Measurements from ENCODE around the gene PSMC5.

Gene PSMC5

DNA sequence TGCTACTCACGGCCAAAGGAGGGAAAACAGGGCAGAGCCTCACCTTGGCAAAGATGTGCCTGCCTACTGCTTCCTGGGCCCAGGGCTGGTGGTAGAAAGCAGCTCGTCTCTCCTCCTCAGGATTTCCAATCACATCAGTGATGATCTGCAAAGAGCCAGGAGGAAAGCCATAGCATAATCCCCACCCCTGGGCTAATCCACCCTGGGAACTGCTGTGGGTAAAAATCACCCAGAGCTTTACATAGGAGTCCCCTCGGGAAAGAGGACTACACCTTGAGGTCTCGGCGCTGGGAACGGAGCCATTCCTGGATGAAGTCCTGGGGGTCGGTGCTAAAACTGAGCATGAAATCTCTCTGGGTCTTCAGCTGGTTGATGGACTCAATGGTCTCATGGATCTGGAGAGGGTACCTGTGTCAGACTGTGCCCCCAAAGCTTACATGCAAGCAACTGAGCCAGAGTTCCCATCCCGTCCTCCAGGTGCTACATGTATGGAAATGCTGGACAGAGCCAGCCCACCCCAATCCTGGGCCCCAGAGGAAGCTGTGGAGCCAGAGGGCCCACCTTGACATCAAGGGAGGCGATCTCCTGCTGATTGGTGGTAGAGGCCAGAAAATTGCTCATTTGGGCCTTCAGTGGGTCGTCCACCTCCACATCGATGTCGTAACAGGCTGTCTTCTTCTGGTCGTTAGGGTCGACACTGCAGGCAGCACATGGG is 6.0 kb downstream of the PSMC5 start:
- Histone ChIP-seq H3K9ac (ENCODE audit: low read length) (no peak overlapping the region), H3K9me3 (ENCODE audit: control insufficient read depth, low read depth, low read length) (no peaks in the 10 kb centered on the region), H3K4me1 (ENCODE audit: control insufficient read depth, low read depth, low read length) (peaks cover 4% of the 10 kb centered on the region)

DNA sequence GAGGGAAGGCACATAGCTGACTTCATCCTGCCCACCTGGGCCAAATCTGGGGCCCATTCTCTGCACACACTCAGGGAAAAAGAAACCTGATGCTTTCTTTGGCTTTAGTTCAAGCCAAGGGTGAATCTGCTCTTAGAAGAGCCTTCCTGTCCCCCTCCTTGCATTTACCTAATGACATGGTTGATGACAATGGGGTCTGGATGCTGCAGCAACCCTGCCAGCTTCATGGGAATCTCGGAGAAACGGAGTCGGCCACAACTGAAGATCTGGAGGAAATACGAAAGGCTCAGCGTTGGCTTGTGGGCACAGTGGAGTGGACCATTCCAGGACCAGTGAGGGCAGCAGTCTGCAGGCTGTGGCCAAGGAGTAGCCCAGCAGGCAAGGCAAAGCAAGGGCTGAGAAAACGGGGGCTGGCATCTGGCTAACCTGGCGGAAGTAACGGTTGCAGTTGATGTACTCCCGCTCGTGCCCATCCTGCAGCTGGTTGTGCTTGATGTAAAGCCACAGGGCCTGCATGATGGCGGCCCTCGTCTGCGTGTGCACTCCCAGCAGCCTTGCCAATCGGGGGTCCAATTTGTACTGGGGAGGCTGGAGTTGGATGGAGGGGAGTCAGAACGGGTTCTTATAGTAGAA is 6.6 kb downstream of the PSMC5 start:
- Histone ChIP-seq H3K9me3 (ENCODE audit: control insufficient read depth, low read depth, low read length) (no peaks in the 10 kb centered on the region), H3K9ac (ENCODE audit: low read length) (no peak overlapping the region), H3K36me3 (ENCODE audit: control insufficient read depth, low read depth, low read length) (peaks cover 61% of the 10 kb centered on the region), H3K27me3 (ENCODE audit: control insufficient read depth, insufficient read depth, low read length) (no peaks in the 10 kb centered on the region), H3K4me3 (ENCODE audit: low read length) (no peak overlapping the region), H3K4me1 (ENCODE audit: control insufficient read depth, low read depth, low read length) (peaks cover 6% of the 10 kb centered on the region), H3K27ac (ENCODE audit: low read length) (no peak overlapping the region)

More for the DNA sequence above, 6.0 kb downstream of the PSMC5 start:
- H3K27me3 ChIP-seq (ENCODE audit: control insufficient read depth, insufficient read depth, low read length): no peaks in the 10 kb centered on the region
- peaks cover 63% of the 10 kb centered on the region for H3K36me3 ChIP-seq (ENCODE audit: control insufficient read depth, low read depth, low read length)
- no peak overlapping the region for H3K27ac ChIP-seq (ENCODE audit: low read length)
- no peak overlapping the region for H3K4me3 ChIP-seq (ENCODE audit: low read length)

DNA sequence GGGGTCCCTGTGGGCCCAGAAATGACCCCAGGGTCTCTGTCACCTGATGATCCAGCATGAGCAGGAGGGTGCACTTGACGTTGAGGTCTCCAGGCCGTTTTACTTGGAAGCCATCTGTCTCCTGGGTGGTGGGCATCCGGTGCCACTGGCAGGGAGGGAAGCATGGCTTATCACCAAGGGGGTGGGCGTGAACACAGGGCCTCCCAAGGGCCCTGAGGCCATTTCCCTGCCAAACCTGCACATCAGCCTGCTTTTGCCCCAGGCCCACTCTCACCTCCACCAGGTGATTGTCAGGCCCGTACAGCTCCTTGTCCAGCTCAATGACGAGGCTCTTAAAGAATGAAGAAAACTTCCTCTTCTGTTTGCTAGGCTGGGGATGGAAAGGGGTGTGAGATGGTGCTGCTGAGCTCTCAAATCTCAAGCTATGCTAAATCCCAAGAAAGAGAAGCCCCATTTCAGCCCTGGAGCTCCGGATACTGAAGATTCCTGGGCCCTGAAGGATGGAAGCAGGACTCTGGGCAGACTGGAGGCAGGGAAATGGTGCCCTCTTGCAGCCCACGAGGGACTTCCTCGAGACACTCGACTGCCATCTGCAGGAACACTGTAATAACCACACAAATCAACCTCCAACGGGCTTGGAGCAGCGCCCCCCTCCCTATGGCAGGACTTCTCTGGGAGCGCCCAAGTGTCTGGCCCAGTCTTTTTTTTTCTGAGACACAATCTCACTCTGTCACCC is 7.4 kb downstream of the PSMC5 start:
- H3K9me3 ChIP-seq (ENCODE audit: control insufficient read depth, low read depth, low read length): no peaks in the 10 kb centered on the region
- no peak overlapping the region for H3K4me3 ChIP-seq (ENCODE audit: low read length)
- peaks cover 13% of the 10 kb centered on the region for H3K4me1 ChIP-seq (ENCODE audit: control insufficient read depth, low read depth, low read length)
- no peak overlapping the region for H3K27ac ChIP-seq (ENCODE audit: low read length)
- peaks cover 53% of the 10 kb centered on the region for H3K36me3 ChIP-seq (ENCODE audit: control insufficient read depth, low read depth, low read length)
- no peaks in the 10 kb centered on the region for H3K27me3 ChIP-seq (ENCODE audit: control insufficient read depth, insufficient read depth, low read length)
- H3K9ac ChIP-seq (ENCODE audit: low read length): no peak overlapping the region

DNA sequence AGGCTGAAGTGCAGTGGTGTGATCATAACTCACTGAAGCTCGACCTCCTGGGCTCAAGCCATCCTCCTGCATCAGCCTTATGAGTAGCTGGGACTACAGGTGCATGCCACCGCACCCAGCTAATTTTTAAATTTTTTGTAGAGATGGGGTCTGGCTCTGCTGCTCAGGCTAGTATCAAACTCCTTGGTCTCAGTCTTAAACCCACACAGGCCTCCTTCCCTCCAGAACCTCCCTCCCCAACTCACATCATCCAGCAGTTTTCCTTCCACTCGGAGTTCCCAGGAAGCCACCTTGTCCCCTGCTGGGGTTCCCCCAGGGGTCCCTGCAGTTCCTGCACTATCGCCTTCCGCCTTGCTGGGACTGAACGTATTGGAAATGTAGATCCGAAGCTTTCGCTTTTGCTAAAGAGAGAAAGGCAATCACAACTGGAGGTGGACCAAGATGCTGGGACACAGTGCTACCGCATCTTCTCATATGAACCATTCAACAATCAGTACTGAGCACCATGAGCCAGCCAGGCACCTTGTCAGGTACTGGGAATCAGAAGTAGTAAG is 8.0 kb downstream of the PSMC5 start:
- Histone ChIP-seq H3K4me3 (ENCODE audit: low read length) (no peak overlapping the region), H3K9me3 (ENCODE audit: control insufficient read depth, low read depth, low read length) (no peaks in the 10 kb centered on the region), H3K36me3 (ENCODE audit: control insufficient read depth, low read depth, low read length) (peaks cover 47% of the 10 kb centered on the region), H3K9ac (ENCODE audit: low read length) (no peak overlapping the region), H3K4me1 (ENCODE audit: control insufficient read depth, low read depth, low read length) (peaks cover 13% of the 10 kb centered on the region), H3K27me3 (ENCODE audit: control insufficient read depth, insufficient read depth, low read length) (no peaks in the 10 kb centered on the region), H3K27ac (ENCODE audit: low read length) (no peak overlapping the region)

DNA sequence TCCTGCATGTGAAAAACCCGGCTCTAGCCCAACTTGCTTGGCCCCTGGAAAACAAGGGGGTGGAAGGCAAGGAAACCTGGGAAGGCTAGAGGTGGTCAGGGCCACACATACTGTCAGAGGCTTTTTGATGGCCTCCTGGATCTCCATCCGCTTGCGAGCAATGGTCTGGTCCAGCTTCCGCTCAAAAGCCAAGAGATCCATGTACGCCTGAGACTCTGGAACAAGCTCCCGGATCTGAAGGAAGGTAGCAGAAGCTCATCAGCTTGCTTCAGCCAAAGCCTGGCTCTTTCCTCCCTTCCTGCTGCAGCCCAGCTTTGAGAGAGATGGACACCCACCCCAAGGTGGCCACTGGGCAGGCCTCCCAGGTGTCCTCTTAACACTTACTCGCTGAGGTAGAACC is 9.6 kb downstream of the PSMC5 start:
- H3K4me3 ChIP-seq (ENCODE audit: low read length): no peak overlapping the region
- no peak overlapping the region for H3K9ac ChIP-seq (ENCODE audit: low read length)
- no peak overlapping the region for H3K27ac ChIP-seq (ENCODE audit: low read length)
- H3K4me1 ChIP-seq (ENCODE audit: control insufficient read depth, low read depth, low read length): peaks cover 22% of the 10 kb centered on the region
- H3K9me3 ChIP-seq (ENCODE audit: control insufficient read depth, low read depth, low read length): no peaks in the 10 kb centered on the region
- H3K36me3 ChIP-seq (ENCODE audit: control insufficient read depth, low read depth, low read length): peaks cover 31% of the 10 kb centered on the region
- no peaks in the 10 kb centered on the region for H3K27me3 ChIP-seq (ENCODE audit: control insufficient read depth, insufficient read depth, low read length)

DNA sequence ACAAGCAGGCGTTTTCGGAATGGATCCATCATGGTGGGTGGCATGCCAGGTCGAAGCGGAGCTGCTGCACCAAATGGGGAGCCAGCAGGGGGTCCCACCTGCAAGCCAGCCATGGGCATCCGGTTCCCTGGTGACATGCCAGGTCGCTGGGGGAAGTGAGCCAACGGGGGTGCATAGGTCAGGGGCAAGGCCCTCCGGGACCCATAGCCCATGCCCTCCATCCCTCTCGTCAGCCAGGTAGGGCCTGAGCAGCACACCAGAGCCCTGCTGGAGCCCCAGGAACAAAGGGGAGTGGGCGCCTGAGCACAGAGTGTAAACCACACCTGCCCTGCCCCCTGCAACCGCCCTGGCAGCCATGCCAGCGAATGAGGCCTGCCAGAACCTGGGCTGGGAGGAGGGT is 10.2 kb downstream of the PSMC5 start:
- Histone ChIP-seq H3K9me3 (ENCODE audit: control insufficient read depth, low read depth, low read length) (no peaks in the 10 kb centered on the region), H3K4me3 (ENCODE audit: low read length) (no peak overlapping the region), H3K27me3 (ENCODE audit: control insufficient read depth, insufficient read depth, low read length) (no peaks in the 10 kb centered on the region), H3K27ac (ENCODE audit: low read length) (no peak overlapping the region), H3K36me3 (ENCODE audit: control insufficient read depth, low read depth, low read length) (peaks cover 25% of the 10 kb centered on the region), H3K9ac (ENCODE audit: low read length) (no peak overlapping the region), H3K4me1 (ENCODE audit: control insufficient read depth, low read depth, low read length) (peaks cover 22% of the 10 kb centered on the region)

DNA sequence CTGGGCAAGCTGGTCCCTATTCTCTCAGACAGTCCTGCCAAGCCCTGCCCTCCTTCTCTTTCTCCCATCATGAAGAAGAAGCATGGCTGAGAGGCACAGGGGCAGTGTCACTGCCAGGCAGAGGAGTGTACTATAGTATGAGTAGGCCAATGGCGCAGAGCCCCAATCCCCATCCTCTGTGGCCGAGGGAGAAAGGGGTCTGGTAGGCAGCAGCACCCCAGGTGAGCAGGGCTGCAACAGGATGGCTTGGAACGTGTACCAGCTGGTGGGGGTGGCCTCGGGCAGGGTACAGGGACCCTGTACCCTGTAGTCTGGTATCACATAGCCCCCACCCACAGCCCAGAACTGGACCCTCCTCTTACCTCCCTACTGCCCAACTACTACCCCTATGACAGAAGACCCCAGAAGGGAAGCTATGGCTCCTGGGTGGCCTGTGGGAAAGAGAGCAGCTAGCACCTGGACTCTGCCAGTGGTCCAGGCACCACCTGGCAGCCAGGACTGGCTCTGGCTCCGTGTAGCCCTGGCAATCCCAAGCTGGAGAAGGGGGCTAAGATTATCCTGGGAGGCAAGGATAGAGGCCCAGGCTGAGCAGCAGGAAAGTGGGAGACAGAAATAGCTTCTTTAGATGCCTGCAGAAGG is 10.8 kb downstream of the PSMC5 start:
- Histone ChIP-seq H3K9me3 (ENCODE audit: control insufficient read depth, low read depth, low read length) (no peaks in the 10 kb centered on the region), H3K4me1 (ENCODE audit: control insufficient read depth, low read depth, low read length) (peaks cover 22% of the 10 kb centered on the region), H3K9ac (ENCODE audit: low read length) (no peak overlapping the region), H3K36me3 (ENCODE audit: control insufficient read depth, low read depth, low read length) (peaks cover 19% of the 10 kb centered on the region), H3K4me3 (ENCODE audit: low read length) (no peak overlapping the region), H3K27ac (ENCODE audit: low read length) (no peak overlapping the region), H3K27me3 (ENCODE audit: control insufficient read depth, insufficient read depth, low read length) (no peaks in the 10 kb centered on the region)

DNA sequence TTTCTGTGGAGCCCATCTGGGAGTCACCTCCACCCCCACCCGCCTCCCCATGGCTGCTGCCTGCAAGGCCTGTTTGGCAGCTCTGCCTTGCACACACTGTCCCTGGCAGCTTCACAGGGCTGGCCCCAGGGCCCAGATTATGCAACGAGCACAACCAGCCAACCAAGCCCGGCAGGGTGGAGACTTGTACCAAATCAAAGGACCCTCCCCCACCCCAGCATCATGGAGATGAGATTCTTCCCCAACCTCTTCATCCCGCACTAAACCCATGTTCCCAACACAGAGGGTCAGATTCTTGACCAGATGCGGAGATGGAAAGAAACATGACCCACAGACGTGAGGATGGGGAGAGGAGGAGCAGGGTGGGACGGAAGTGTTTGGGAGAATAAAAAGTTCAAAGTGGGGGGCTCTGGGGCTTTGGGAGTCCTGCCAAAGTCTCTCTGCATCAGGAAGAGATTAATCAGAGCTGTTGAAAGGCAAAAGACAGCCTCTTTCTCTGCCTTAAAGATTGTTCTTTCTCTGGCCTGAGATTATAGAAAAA is 11.5 kb downstream of the PSMC5 start:
- Histone ChIP-seq H3K9ac (ENCODE audit: low read length) (peak overlapping the region; percentile 36), H3K4me1 (ENCODE audit: control insufficient read depth, low read depth, low read length) (peaks cover 22% of the 10 kb centered on the region), H3K27ac (ENCODE audit: low read length) (peak overlapping the region; percentile 54), H3K36me3 (ENCODE audit: control insufficient read depth, low read depth, low read length) (peaks cover 12% of the 10 kb centered on the region), H3K4me3 (ENCODE audit: low read length) (peak overlapping the region; percentile 21), H3K27me3 (ENCODE audit: control insufficient read depth, insufficient read depth, low read length) (no peaks in the 10 kb centered on the region), H3K9me3 (ENCODE audit: control insufficient read depth, low read depth, low read length) (no peaks in the 10 kb centered on the region)

DNA sequence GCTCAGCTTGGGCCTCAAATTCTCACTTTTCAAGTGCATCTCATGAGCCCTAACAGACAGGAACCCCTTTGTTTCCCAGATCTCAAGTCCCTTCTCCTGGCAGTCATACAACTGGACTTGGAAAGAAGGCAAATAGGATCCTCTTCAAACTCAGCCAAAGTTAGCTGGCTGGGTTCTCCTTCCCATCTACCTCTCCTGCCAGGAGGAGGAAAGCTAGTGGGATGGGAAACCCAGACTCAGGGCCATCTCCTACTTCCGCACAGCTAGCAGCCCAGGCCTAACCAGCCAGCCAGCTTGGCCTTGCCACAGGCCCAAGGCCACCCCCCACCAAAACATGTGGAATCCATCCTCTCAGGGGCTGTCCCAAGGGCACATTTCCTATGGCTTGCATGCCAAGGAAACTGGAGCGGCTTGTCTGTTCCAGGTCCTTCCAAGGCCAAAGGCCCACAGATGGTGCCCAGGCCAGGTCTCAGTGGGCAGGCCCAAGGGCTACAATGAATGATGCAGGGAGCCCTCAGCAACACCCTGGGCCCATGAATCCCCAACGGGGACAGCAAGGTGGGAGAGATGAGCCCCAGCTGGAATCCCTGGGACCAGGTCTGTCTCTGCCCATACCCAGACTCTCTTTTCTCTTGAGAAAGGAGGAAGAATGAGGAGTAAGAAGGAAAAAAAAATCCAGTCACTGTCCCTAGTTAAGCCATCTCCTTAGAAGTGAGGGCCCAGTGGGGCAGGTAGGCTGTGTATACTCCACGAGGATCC is 13.5 kb downstream of the PSMC5 start:
- H3K27ac ChIP-seq (ENCODE audit: low read length): no peak overlapping the region
- H3K9me3 ChIP-seq (ENCODE audit: control insufficient read depth, low read depth, low read length): no peaks in the 10 kb centered on the region
- peak overlapping the region; percentile 94 for H3K4me3 ChIP-seq (ENCODE audit: low read length)
- H3K36me3 ChIP-seq (ENCODE audit: control insufficient read depth, low read depth, low read length): peaks cover 4% of the 10 kb centered on the region
- peaks cover 22% of the 10 kb centered on the region for H3K4me1 ChIP-seq (ENCODE audit: control insufficient read depth, low read depth, low read length)
- H3K27me3 ChIP-seq (ENCODE audit: control insufficient read depth, insufficient read depth, low read length): peaks cover 11% of the 10 kb centered on the region
- H3K9ac ChIP-seq (ENCODE audit: low read length): no peak overlapping the region

DNA sequence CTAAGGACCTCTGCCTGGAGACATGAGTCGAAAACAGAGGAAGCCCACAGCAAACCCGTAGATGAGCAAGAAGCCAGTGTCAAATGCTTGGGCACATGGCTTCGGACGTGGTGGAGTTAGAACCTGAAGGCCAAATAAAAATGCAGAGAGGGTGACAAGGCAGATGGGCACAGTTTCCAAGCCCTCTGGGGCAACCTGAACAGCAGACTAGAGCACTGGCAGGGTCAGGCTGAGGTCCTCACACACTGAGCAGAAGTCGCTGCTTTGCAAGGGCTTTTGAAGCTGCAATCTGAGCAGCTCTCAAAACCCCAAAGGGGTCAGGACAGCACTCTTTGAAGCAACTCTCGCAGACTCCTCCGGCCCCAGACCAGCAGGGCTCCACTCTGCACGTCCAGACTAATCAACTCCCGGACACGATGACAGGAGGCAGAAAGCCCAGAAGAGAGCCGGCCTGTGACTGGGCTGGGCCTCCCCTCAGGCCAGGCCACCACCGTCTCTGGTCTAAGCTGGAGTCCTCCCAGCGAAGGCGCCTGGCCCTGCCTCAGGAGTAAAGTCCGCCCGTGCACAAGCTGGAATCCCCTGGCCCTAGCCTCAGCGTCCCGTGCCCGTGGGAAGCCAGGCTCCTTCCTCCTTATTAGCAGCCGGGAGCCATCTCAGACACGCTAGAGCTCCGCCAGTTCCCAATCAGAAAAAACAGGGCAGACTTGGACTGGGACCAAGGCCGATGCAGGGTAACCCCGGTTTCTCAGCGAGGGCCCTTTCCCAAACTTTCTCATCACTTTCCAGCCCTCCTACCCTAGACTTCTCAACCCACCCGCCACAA is 14.3 kb downstream of the PSMC5 start:
- H3K9me3 ChIP-seq (ENCODE audit: control insufficient read depth, low read depth, low read length): no peaks in the 10 kb centered on the region
- peak overlapping the region; percentile 77 for H3K9ac ChIP-seq (ENCODE audit: low read length)
- H3K4me1 ChIP-seq (ENCODE audit: control insufficient read depth, low read depth, low read length): peaks cover 22% of the 10 kb centered on the region
- H3K36me3 ChIP-seq (ENCODE audit: control insufficient read depth, low read depth, low read length): peaks cover 4% of the 10 kb centered on the region
- peak overlapping the region; percentile 94 for H3K4me3 ChIP-seq (ENCODE audit: low read length)
- H3K27me3 ChIP-seq (ENCODE audit: control insufficient read depth, insufficient read depth, low read length): peaks cover 19% of the 10 kb centered on the region
- H3K27ac ChIP-seq (ENCODE audit: low read length): no peak overlapping the region

All from iPS-18a (cell line).